HepG2 (cell line): Measurements from ENCODE around the gene CCDC91. TPM values are rescaled to one million over a fixed set of nuclear protein-coding genes. Genes with fewer than 3 reads are reported as not detected.

Experiments used
- ATAC-seq: fragments of 200-7000 bp; cut with Tn5 transposase; 3 replicates; pipeline ENCODE4 v1.9.1; 2020; ENCODE audit warnings: mild to moderate bottlenecking, moderate library complexity
- BruUV-seq: library from RNA; stranded (reverse); fragments of 400-500 nt; replicated peaks from 2 replicates; lab custom pipeline; 2021; lab: Mats Ljungman, UMichigan
- CTCF ChIA-PET: fragments of 300-600 bp; formaldehyde crosslinking; extraction: SDS; loops from one replicate; lab custom pipeline; 2021; ENCODE audit warnings: low total read pairs, inconsistent platforms, low intra/inter-chr PET ratio; lab: Yijun Ruan, JAX
- POLR2A ChIA-PET: fragments of 350-600 bp; sonication (Branson Sonifier 250); formaldehyde crosslinking; loops from one replicate; lab custom pipeline; 2020; ENCODE audit warnings: antibody characterized with exemption, inconsistent platforms; lab: Yijun Ruan, JAX
- DNase-seq: peaks from one replicate; pipeline ENCODE4 v3.0.0-alpha.2; 2015; ENCODE audit warnings: low spot score
- FAIRE-seq: peaks from 3 replicates; lab custom pipeline; 2011; peaks lifted over from hg19 to GRCh38; lab: Jason Lieb, UNC
- H2AFZ ChIP-seq: one replicate; pipeline ENCODE4 v1.6.1; 2011; ENCODE audit warnings: low read length, inconsistent platforms
- H3K27ac ChIP-seq: fragments of 300-600 bp; 3 replicates; pipeline ENCODE4 v1.8.0; 2011; ENCODE audit warnings: mixed run types, mild to moderate bottlenecking, mixed read lengths, low read length, inconsistent platforms; ENCODE audit not compliant: insufficient read depth; ENCODE audit errors: extremely low read length
- H3K27me3 ChIP-seq, 2 experiments: fragments of 200-600 bp in 1 of 2; 2 replicates in 1 of 2; 3 replicates in 1 of 2; pipeline versions ENCODE4 v1.6.0 to v1.8.0; 2011; ENCODE audit warnings: low read length in 2 of 2, mild to moderate bottlenecking in 2 of 2, moderate library complexity in 2 of 2, inconsistent platforms in 1 of 2; ENCODE audit not compliant: insufficient read depth in 2 of 2, control insufficient read depth in 1 of 2
- H3K36me3 ChIP-seq, 2 experiments: fragments of 200-600 bp in 1 of 2; replicated peaks in 1 of 2; 2 replicates in 1 of 2; 3 replicates in 1 of 2; pipeline versions ENCODE4 v1.5.1 to v1.8.0; 2011; ENCODE audit warnings: low read length in 2 of 2, inconsistent platforms in 1 of 2; ENCODE audit not compliant: insufficient read depth in 2 of 2, control insufficient read depth in 1 of 2
- H3K4me1 ChIP-seq: 2 replicates; pipeline ENCODE4 v1.5.1; 2012; ENCODE audit warnings: low read length, inconsistent platforms; ENCODE audit not compliant: insufficient read depth
- H3K4me2 ChIP-seq: 2 replicates; pipeline ENCODE4 v1.6.0; 2011; ENCODE audit warnings: low read depth, low read length, inconsistent platforms
- H3K4me3 ChIP-seq, 3 experiments: fragments of 200-600 bp in 1 of 3; sonication (generic), shearing (Covaris generic) in 1 of 3; replicated peaks in 1 of 3; 2 replicates each; pipeline ENCODE4 v1.5.1; 2011 to 2016; ENCODE audit warnings: low read length in 3 of 3, inconsistent platforms in 2 of 3, low read depth in 2 of 3, mild to moderate bottlenecking in 2 of 3, control low read depth in 1 of 3, mixed read lengths in 1 of 3; ENCODE audit not compliant: insufficient read depth in 1 of 3
- H3K79me2 ChIP-seq: one replicate; pipeline ENCODE4 v1.6.1; 2011; ENCODE audit warnings: low read length, inconsistent platforms; ENCODE audit not compliant: insufficient read depth
- H3K9ac ChIP-seq: 2 replicates; pipeline ENCODE4 v1.6.0; 2011; ENCODE audit warnings: mild to moderate bottlenecking, low read depth, low read length, inconsistent platforms; ENCODE audit not compliant: insufficient read depth
- H3K9me3 ChIP-seq: 2 replicates; pipeline ENCODE4 v1.5.1; 2012; ENCODE audit warnings: mild to moderate bottlenecking, low read length
- H4K20me1 ChIP-seq: 2 replicates; pipeline ENCODE4 v1.6.0; 2011; ENCODE audit warnings: inconsistent platforms, mild to moderate bottlenecking, low read length, moderate library complexity; ENCODE audit not compliant: insufficient read depth
- HDAC6 ChIP-seq: fragments of 200-600 bp; sonication (generic); IDR thresholded peaks from 2 replicates; pipeline ENCODE4 v1.7.0; 2017; ENCODE audit warnings: mild to moderate bottlenecking, antibody characterized with exemption, low read length, low read depth
- HNRNPH1 ChIP-seq: fragments of 200-400 bp; formaldehyde crosslinking; optimal IDR thresholded peaks from 2 replicates; pipeline ENCODE3; 2017; ENCODE audit warnings: mild to moderate bottlenecking, low read depth, low read length
- HOXA7 ChIP-seq: sonication (generic); formaldehyde crosslinking; IDR thresholded peaks from 2 replicates; pipeline ENCODE4 v1.8.1; 2022; ENCODE audit warnings: mild to moderate bottlenecking, missing genetic modification reagents, moderate library complexity
- IRF2 ChIP-seq: IDR thresholded peaks from 2 replicates; pipeline ENCODE4 v1.6.1; 2018; ENCODE audit warnings: missing genetic modification reagents, missing compliant biosample characterization
- KAT8 ChIP-seq: IDR thresholded peaks from 2 replicates; pipeline ENCODE4 v1.6.1; 2016; ENCODE audit warnings: missing genetic modification reagents, missing compliant biosample characterization
- MIXL1 ChIP-seq: IDR thresholded peaks from 2 replicates; pipeline ENCODE4 v1.6.1; 2016
- POLR2G ChIP-seq: fragments of 200-400 bp; formaldehyde crosslinking; IDR thresholded peaks from 2 replicates; pipeline ENCODE4 v1.6.1; 2018; ENCODE audit warnings: mild to moderate bottlenecking, low read depth, low read length, moderate library complexity
- RBM39 ChIP-seq: fragments of 200-400 bp; formaldehyde crosslinking; IDR thresholded peaks from one replicate; pipeline ENCODE4 v1.6.1; 2018; ENCODE audit warnings: antibody characterized with exemption, mild to moderate bottlenecking, low read depth, low read length; ENCODE audit not compliant: poor library complexity, severe bottlenecking
- ZBTB8A ChIP-seq: sonication (generic); formaldehyde crosslinking; IDR thresholded peaks from 2 replicates; pipeline ENCODE4 v1.4.0; 2020; ENCODE audit warnings: mild to moderate bottlenecking, low read depth, missing genetic modification reagents, borderline replicate concordance
- ZNF230 ChIP-seq: sonication (generic); formaldehyde crosslinking; IDR thresholded peaks from 2 replicates; pipeline ENCODE4 v1.4.0; 2020; ENCODE audit warnings: mild to moderate bottlenecking, missing genetic modification reagents
- ZNF253 ChIP-seq: sonication (generic); formaldehyde crosslinking; IDR thresholded peaks from 2 replicates; pipeline ENCODE4 v1.8.0; 2022; ENCODE audit warnings: mild to moderate bottlenecking, missing genetic modification reagents, borderline replicate concordance
- ZNF510 ChIP-seq: sonication (generic); formaldehyde crosslinking; IDR thresholded peaks from 2 replicates; pipeline ENCODE4 v1.4.0; 2020; ENCODE audit warnings: low read depth, mild to moderate bottlenecking, missing genetic modification reagents
- ZNF615 ChIP-seq: sonication (generic); formaldehyde crosslinking; IDR thresholded peaks from 2 replicates; pipeline ENCODE4 v1.5.0; 2020; ENCODE audit warnings: mild to moderate bottlenecking, missing genetic modification reagents, borderline replicate concordance
- WGBS: methylation state at CpG from one replicate; pipeline ENCODE4 v1.1.6; 2017; ENCODE audit warnings: low lambda C conversion rate; 5-methylcytosine and 5-hydroxymethylcytosine counted together
- in situ Hi-C: cut with HindIII; loops from 2 replicates; pipeline ENCODE4 v1.10.0; 2017; ENCODE audit warnings: low pct_unique_long_range_greater_than_20kb; ENCODE audit not compliant: extremely low pct_ligation_motif_present
- intact Hi-C: fragments of 100-400 bp; cut with micrococcal nuclease; formaldehyde crosslinking; loops from one replicate; pipeline ENCODE4 v1.10.0; 2022; ENCODE audit not compliant: unreplicated experiment
- polyA plus RNA-seq, 8 experiments: library from polyadenylated mRNA; depleted of rRNA in 3 of 8; stranded (reverse) in 7 of 8; unstranded in 1 of 8; fragments of >200 nt; fragmentation: Illumina TruSeq in 4 of 8; extraction: Trizol in 4 of 8; gene quantifications; 2 replicates each; pipeline versions ENCODE4 v1.2.1 to v1.2.3, GENCODE V29; 2011 to 2016; ENCODE audit warnings: low read depth in 4 of 8, missing spikeins in 1 of 8, mixed read lengths in 1 of 8; ENCODE audit not compliant: insufficient read depth in 1 of 8
- total RNA-seq, 5 experiments: library from RNA; depleted of rRNA; stranded (reverse); fragments of >200 nt; fragmentation: Illumina TruSeq; extraction: Trizol; gene quantifications; 2 replicates each; pipeline ENCODE4 v1.2.3, GENCODE V29; 2016; ENCODE audit warnings: low read depth in 1 of 5
- TF ChIP-seq, protein P1 (sequence below): sonication (generic); formaldehyde crosslinking; conservative IDR thresholded peaks from 2 replicates; pipeline ENCODE4 v1.8.0; 2022; ENCODE audit warnings: low read depth, missing genetic modification reagents
- TF ChIP-seq, protein P2 (sequence below): IDR thresholded peaks from 2 replicates; pipeline ENCODE4 v1.6.1; 2016; ENCODE audit warnings: low read depth, control low read depth
- TF ChIP-seq, protein P3 (sequence below): sonication (generic); formaldehyde crosslinking; IDR thresholded peaks from 2 replicates; pipeline ENCODE4 v1.4.0; 2020; ENCODE audit warnings: missing genetic modification reagents
- TF ChIP-seq, protein P4 (sequence below): sonication (generic); formaldehyde crosslinking; conservative IDR thresholded peaks from 2 replicates; pipeline ENCODE4 v1.4.0; 2020; ENCODE audit warnings: missing genetic modification reagents
- TF ChIP-seq, protein P5 (sequence below): sonication (generic); formaldehyde crosslinking; IDR thresholded peaks from 2 replicates; pipeline ENCODE4 v1.5.0; 2020; ENCODE audit warnings: missing genetic modification reagents, mild to moderate bottlenecking, borderline replicate concordance

The CCDC91 gene
- total and polyA plus RNA-seq, 2 of the 13 experiments (the other 11 are each of a cell fraction or from before 2014, with no cell fraction given), result 9.8 to 15.8 TPM

DNA sequence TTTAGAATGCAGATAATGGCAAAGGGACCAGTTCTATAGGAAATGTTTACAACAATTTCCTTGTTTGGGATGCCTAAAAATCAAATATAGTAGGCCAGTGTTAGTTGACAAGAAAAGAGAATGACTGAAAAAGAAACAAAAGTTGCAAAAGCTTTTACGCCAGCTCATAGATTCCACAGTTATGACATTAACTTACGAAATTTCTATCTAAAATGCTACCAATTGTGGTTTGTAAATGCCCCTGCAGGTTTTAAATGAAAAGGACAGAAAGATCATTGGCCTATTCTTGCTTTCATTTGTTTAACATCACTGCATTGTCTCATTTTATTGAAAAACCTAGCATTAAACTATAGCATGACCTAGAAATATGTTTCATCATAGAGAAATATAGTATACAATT lies 345.8 kb downstream of the CCDC91 start (continued):
- TF ChIP-seq ZNF510 (CRISPR knock-in tag) (no peak), HNRNPH1 (no peak), ZNF253 (no peak), HDAC6 (no peak), KAT8 (no peak)

DNA sequence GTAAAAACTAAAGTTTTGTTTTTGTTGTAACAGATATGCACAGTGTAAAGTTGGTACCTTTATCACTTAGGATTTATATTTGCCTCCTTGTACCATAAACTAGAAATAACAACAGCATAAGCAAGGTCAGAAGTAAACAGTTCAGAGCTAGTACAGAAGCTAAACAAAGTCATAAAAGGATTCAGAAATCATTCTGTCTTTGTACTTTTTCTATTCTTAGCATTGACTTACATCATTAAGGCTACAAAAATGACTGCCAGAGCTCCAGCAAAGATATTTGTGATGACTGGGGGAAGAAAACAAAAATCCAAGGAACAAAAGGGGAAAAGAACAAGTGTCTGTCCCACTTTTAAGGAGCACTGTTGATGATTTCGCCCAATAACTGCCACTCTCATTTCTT lies 347.2 kb downstream of the CCDC91 start:
- Histone ChIP-seq H4K20me1 (no peaks in the 10 kb centered on the region), H3K27ac (no peak overlapping the region), H3K4me3 (no peak overlapping the region), H3K9ac (no peak overlapping the region), H2AFZ (no peak overlapping the region), H3K36me3 (no peaks in the 10 kb centered on the region), H3K27me3 (no peaks in the 10 kb centered on the region), H3K4me2 (no peak overlapping the region), H3K4me1 (no peaks in the 10 kb centered on the region), H3K79me2 (no peaks in the 10 kb centered on the region), H3K9me3 (no peaks in the 10 kb centered on the region)
- in situ Hi-C loops, result no loop called here
- ATAC-seq (no peak), DNase-seq (no peak), FAIRE-seq (no peak)
- BruUV-seq, result no TSS peak
- ChIA-PET CTCF (no interaction called here), POLR2A (no interaction called here)
- WGBS, result 57% methylated on average over 1 of the region's 1 CpG
- intact Hi-C loops, result no loop called here
- no peak for TF ChIP-seq POLR2G
- TF ChIP-seq RBM39, result no peak
- TF ChIP-seq, protein P1, sequence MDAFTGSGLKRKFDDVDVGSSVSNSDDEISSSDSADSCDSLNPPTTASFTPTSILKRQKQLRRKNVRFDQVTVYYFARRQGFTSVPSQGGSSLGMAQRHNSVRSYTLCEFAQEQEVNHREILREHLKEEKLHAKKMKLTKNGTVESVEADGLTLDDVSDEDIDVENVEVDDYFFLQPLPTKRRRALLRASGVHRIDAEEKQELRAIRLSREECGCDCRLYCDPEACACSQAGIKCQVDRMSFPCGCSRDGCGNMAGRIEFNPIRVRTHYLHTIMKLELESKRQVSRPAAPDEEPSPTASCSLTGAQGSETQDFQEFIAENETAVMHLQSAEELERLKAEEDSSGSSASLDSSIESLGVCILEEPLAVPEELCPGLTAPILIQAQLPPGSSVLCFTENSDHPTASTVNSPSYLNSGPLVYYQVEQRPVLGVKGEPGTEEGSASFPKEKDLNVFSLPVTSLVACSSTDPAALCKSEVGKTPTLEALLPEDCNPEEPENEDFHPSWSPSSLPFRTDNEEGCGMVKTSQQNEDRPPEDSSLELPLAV (CRISPR knock-in tag), result no peak
- TF ChIP-seq, protein P2, sequence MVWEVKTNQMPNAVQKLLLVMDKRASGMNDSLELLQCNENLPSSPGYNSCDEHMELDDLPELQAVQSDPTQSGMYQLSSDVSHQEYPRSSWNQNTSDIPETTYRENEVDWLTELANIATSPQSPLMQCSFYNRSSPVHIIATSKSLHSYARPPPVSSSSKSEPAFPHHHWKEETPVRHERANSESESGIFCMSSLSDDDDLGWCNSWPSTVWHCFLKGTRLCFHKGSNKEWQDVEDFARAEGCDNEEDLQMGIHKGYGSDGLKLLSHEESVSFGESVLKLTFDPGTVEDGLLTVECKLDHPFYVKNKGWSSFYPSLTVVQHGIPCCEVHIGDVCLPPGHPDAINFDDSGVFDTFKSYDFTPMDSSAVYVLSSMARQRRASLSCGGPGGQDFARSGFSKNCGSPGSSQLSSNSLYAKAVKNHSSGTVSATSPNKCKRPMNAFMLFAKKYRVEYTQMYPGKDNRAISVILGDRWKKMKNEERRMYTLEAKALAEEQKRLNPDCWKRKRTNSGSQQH, result no peak
- no peak for TF ChIP-seq ZNF615
- no peak for TF ChIP-seq HOXA7 (CRISPR knock-in tag)
- no peak for TF ChIP-seq MIXL1 (CRISPR knock-in tag)
- TF ChIP-seq ZBTB8A, result no peak
- TF ChIP-seq IRF2, result no peak
- TF ChIP-seq ZNF230, result no peak
- TF ChIP-seq, protein P3, sequence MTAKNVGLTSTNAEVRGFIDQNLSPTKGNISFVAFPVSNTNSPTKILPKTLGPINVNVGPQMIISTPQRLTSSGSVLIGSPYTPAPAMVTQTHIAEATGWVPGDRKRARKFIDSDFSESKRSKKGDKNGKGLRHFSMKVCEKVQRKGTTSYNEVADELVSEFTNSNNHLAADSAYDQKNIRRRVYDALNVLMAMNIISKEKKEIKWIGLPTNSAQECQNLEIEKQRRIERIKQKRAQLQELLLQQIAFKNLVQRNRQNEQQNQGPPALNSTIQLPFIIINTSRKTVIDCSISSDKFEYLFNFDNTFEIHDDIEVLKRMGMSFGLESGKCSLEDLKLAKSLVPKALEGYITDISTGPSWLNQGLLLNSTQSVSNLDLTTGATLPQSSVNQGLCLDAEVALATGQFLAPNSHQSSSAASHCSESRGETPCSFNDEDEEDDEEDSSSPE (CRISPR knock-in tag), result no peak
- TF ChIP-seq, protein P4, sequence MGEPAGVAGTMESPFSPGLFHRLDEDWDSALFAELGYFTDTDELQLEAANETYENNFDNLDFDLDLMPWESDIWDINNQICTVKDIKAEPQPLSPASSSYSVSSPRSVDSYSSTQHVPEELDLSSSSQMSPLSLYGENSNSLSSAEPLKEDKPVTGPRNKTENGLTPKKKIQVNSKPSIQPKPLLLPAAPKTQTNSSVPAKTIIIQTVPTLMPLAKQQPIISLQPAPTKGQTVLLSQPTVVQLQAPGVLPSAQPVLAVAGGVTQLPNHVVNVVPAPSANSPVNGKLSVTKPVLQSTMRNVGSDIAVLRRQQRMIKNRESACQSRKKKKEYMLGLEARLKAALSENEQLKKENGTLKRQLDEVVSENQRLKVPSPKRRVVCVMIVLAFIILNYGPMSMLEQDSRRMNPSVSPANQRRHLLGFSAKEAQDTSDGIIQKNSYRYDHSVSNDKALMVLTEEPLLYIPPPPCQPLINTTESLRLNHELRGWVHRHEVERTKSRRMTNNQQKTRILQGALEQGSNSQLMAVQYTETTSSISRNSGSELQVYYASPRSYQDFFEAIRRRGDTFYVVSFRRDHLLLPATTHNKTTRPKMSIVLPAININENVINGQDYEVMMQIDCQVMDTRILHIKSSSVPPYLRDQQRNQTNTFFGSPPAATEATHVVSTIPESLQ (CRISPR knock-in tag), result no peak
- TF ChIP-seq, protein P5, sequence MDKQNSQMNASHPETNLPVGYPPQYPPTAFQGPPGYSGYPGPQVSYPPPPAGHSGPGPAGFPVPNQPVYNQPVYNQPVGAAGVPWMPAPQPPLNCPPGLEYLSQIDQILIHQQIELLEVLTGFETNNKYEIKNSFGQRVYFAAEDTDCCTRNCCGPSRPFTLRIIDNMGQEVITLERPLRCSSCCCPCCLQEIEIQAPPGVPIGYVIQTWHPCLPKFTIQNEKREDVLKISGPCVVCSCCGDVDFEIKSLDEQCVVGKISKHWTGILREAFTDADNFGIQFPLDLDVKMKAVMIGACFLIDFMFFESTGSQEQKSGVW (CRISPR knock-in tag), result no peak
